ENCODE data around the gene FHOD1. TPM values are rescaled to one million over a fixed set of nuclear protein-coding genes. Genes with fewer than 3 reads are reported as not detected.

FHOD1 gene
- total RNA-seq, 1 donor from 2014 or later, result 28.7 TPM

GRCh38 chr16:67255553-67256221 lies 8.4 kb upstream of the FHOD1 start:
- DNase-seq (ENCODE audit: low spot score in 2 of 2, unreplicated experiment in 2 of 2), result no peak
- peaks cover 25% of the 10 kb centered on the region for H3K27me3 Mint-ChIP-seq (ENCODE audit: low read depth)
- H3K4me1 Mint-ChIP-seq, result no peaks in the 10 kb centered on the region
- H3K36me3 Mint-ChIP-seq, result no peaks in the 10 kb centered on the region
- H3K9me3 Mint-ChIP-seq, result no peaks in the 10 kb centered on the region
- no peak overlapping the region for H3K27ac Mint-ChIP-seq
- no peak overlapping the region for H3K4me3 Mint-ChIP-seq
- no peak for TF ChIP-seq CTCF (IDR thresholded peaks at IDR 0.05; ENCODE audit: unreplicated experiment)

GRCh38 chr16:67254801-67255552 lies 7.7 kb upstream of the FHOD1 start:
- Mint-ChIP-seq H3K36me3 (no peaks in the 10 kb centered on the region), H3K4me3 (no peak overlapping the region)

GRCh38 chr16:67252609-67253497 lies 5.6 kb upstream of the FHOD1 start:
- H3K36me3 Mint-ChIP-seq, result no peaks in the 10 kb centered on the region
- TF ChIP-seq CTCF (IDR thresholded peaks at IDR 0.05; ENCODE audit: unreplicated experiment), result no peak
- no peak for DNase-seq (ENCODE audit: low spot score in 2 of 2, unreplicated experiment in 2 of 2)
- H3K9me3 Mint-ChIP-seq, result no peaks in the 10 kb centered on the region
- peaks cover 50% of the 10 kb centered on the region for H3K27me3 Mint-ChIP-seq (ENCODE audit: low read depth)
- no peak overlapping the region for H3K4me3 Mint-ChIP-seq
- H3K4me1 Mint-ChIP-seq, result peaks cover 17% of the 10 kb centered on the region
- no peak overlapping the region for H3K27ac Mint-ChIP-seq

More at GRCh38 chr16:67254801-67255552, 7.7 kb upstream of the FHOD1 start:
- H3K27ac Mint-ChIP-seq, result no peak overlapping the region
- H3K4me1 Mint-ChIP-seq, result peaks cover under 1% of the 10 kb centered on the region
- H3K9me3 Mint-ChIP-seq, result no peaks in the 10 kb centered on the region
- no peak for TF ChIP-seq CTCF (IDR thresholded peaks at IDR 0.05; ENCODE audit: unreplicated experiment)
- H3K27me3 Mint-ChIP-seq (ENCODE audit: low read depth), result peaks cover 32% of the 10 kb centered on the region
- no peak for DNase-seq (ENCODE audit: low spot score in 2 of 2, unreplicated experiment in 2 of 2)

- DNase-seq (ENCODE audit: low spot score in 2 of 2, unreplicated experiment in 2 of 2), result no peak
- H3K27me3 Mint-ChIP-seq (ENCODE audit: low read depth), result peaks cover 48% of the 10 kb centered on the region
- no peak for TF ChIP-seq CTCF (IDR thresholded peaks at IDR 0.05; ENCODE audit: unreplicated experiment)
- H3K4me1 Mint-ChIP-seq, result peaks cover 24% of the 10 kb centered on the region
- no peak overlapping the region for H3K27ac Mint-ChIP-seq
- H3K9me3 Mint-ChIP-seq, result no peaks in the 10 kb centered on the region
- no peaks in the 10 kb centered on the region for H3K36me3 Mint-ChIP-seq
- H3K4me3 Mint-ChIP-seq, result peak overlapping the region; percentile 66
Measured at GRCh38 chr16:67250045-67250327, 2.7 kb upstream of the FHOD1 start.

GRCh38 chr16:67249178-67250044 lies 2.1 kb upstream of the FHOD1 start:
- H3K27ac Mint-ChIP-seq, result no peak overlapping the region
- no peak for DNase-seq (ENCODE audit: low spot score in 2 of 2, unreplicated experiment in 2 of 2)

More at GRCh38 chr16:67249178-67250044, 2.1 kb upstream of the FHOD1 start:
- no peaks in the 10 kb centered on the region for H3K36me3 Mint-ChIP-seq
- no peak for TF ChIP-seq CTCF (IDR thresholded peaks at IDR 0.05; ENCODE audit: unreplicated experiment)
- peaks cover 48% of the 10 kb centered on the region for H3K27me3 Mint-ChIP-seq (ENCODE audit: low read depth)
- no peaks in the 10 kb centered on the region for H3K9me3 Mint-ChIP-seq
- peaks cover 25% of the 10 kb centered on the region for H3K4me1 Mint-ChIP-seq
- H3K4me3 Mint-ChIP-seq, result peak overlapping the region; percentile 66
